GM12872 (cell line): ENCODE data around the gene S100A2.

ENCODE experiments used
- TF ChIP-seq, protein P1 (sequence below): IDR thresholded peaks from 3 replicates; pipeline ENCODE4 v1.5.1; 2011; ENCODE audit warnings: low read depth, mild to moderate bottlenecking, low read length, moderate library complexity; ENCODE audit not compliant: insufficient read depth

Gene S100A2

DNA sequence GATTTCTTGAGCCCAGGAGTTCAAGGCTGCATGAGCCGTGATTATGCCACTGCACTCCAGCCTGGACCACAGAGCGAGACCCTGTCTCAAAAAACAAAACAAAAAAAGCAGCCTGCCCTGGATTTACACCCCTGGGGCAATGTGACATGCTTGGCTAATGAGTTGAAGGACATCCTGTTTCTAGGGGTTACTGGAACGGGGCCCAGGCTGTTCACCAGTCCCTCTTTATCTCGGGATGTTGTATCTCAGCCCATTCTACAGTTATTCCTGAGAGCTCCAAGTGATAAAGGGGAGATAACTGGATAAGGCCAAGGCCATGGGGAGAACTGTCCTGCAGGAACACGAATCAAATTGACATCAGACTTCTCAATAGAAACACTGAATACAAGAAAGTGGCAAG, 21.7 kb upstream of the S100A2 start:
- TF ChIP-seq, protein P1, sequence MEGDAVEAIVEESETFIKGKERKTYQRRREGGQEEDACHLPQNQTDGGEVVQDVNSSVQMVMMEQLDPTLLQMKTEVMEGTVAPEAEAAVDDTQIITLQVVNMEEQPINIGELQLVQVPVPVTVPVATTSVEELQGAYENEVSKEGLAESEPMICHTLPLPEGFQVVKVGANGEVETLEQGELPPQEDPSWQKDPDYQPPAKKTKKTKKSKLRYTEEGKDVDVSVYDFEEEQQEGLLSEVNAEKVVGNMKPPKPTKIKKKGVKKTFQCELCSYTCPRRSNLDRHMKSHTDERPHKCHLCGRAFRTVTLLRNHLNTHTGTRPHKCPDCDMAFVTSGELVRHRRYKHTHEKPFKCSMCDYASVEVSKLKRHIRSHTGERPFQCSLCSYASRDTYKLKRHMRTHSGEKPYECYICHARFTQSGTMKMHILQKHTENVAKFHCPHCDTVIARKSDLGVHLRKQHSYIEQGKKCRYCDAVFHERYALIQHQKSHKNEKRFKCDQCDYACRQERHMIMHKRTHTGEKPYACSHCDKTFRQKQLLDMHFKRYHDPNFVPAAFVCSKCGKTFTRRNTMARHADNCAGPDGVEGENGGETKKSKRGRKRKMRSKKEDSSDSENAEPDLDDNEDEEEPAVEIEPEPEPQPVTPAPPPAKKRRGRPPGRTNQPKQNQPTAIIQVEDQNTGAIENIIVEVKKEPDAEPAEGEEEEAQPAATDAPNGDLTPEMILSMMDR: no peak

DNA sequence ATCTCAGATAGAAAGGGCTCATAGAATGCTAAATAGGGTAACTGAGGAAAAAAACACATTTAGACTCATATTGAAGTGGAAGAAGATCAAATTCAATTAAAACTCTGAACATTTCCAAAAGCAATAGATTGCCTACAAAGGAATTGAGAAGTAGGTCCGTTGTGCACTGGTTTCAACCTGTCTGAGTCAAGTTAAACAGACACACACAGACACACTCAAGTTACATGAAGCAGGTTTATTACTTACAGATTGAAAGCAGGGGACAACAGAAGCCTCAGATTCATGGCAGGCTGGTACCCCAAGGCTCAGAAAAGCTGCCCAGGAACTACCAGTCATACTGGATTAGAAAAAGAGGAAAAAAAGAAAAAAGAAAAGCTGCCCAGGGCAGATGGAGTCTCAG, 20.7 kb upstream of the S100A2 start:
- TF ChIP-seq, protein P1: no peak

DNA sequence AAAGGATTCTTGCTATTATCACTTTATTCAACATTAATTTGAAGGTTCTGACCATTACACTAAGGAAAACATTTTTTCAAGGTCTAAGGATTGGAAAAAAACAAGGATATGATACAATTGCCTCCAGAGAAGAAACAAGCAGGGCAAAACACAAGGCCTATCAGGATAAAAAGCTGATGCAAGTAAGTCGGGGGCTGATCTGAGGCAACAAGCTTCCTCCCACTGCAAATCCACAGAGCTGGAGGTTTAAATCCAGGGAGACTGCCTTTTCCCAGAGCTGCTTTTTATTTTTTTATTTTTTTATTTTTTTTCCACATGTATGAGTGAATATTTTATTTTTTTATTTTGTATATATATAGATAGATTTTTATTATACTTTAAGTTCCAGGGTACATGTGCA, 19.4 kb upstream of the S100A2 start:
- TF ChIP-seq, protein P1: no peak

DNA sequence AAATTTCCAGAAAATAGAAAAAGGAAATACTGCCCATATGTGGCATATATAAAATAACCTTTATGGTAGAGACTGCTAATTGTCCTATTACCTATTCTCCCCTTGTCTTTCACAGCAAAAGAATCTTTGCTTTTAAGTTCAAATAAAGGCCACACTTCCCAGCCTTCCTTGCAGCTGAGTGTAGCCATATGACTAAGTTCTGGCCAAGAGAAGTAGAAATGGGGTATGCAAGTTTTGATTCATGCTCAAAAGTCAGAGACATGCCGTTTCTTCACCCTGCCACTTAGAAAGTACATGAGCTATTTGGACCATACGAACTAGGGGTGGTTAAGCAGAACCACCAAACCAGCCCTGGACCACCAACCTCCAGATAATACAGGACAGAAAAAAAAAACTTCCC, 18.3 kb upstream of the S100A2 start:
- TF ChIP-seq, protein P1: no peak

DNA sequence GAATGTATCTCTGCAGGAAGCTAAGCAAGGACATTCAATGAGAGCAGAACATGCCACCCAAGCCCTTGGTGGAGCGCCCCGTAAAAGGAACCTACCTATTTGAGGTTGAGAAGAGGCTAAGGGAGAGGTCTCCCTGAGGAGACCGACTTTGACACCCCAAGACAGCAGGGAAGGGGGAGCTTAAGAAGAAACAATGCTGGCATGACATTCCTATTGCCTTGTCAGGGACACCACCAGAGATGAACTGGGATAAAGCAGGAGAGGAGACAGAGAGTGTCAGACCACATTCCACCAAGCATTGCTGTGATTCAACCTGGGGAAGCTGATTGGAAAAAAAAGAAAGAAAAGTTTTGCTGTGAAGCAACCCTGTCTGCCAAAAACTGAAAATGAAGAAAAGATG, 13.3 kb upstream of the S100A2 start:
- TF ChIP-seq, protein P1: no peak

DNA sequence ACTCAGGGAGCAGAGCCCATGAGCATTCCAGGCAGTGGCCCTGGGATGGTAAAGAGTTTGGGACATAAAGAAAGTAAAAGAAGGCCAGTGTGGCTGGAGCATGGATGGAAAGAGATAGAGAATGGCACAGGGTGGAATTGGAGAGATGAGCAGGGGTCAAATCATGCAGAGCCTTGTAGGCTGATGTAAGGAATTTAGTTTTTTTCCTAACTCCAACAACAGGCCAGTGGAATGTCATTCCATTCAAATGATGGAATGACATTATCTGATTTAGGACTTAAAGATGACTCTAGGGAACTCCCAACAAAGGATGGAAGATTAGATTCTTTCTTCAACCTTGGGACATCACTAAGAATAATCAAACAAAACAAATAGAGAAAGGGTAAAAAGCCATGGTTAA, 12.8 kb upstream of the S100A2 start:
- TF ChIP-seq, protein P1: no peak

DNA sequence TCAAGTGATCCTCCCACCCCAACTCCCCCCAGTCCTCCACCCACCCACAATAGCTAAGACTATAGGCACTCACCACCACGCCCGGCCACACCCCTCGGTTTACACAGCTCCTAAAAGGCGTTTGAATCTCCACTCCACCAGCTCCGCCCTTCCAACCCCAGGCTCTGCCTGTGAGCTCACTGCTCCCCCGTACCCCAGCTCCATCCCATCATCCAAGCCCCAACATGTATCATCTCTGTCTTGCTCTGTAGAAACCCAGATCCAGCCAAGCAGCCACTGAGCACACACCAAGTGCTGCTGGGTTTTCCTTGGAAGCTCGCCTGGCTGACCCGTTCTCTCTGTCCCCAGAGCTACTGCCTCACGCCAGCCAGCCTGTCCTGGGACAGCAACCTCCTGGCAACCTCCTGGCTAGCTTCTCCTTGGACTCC, 12.0 kb upstream of the S100A2 start:
- TF ChIP-seq, protein P1: no peak

DNA sequence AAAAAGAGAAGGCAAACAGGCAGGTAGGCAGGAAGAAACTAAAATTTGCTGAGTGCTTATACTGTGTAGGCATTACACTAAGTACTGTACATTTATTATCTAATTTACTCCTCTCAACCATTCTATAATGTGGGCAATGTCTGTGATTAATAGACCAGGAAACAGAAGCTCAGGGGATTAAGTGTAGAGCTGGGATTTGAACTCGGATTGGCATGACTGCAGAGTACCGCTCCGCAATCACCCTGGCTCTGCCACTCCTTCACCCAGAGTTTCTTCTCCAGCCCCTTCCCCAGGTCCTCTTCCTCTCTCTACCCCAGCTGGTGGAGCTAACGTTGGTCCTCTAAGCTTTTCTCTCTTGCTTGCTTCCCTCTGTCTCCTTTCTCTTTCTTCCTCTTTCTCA, 11.5 kb upstream of the S100A2 start:
- TF ChIP-seq, protein P1: no peak
